ENCODE measurements around the gene REPS2. TPM values are rescaled to one million over a fixed set of nuclear protein-coding genes. Genes with fewer than 3 reads are reported as not detected.

Gene REPS2
- total RNA-seq (2022; extraction: Qiagen RNA extraction): 0.72 to 1.9 TPM (median 1.3 TPM) in 5 replicates

GRCh38 chrX:16946361-16946964 lies at the start of gene REPS2:
REPS2 (plus strand) TSS chrX:16946658; CDS start chrX:16946862, 204 bp downstream.

Other genes with a start within 250 kb of the REPS2 start
- 9.0 to 11.1 TPM (median 9.9 TPM) in 5 replicates for gene CTPS2, start 234.0 kb upstream of the REPS2 start, total RNA-seq (2022; extraction: Qiagen RNA extraction)
- 19.7 to 23.9 TPM (median 21.6 TPM) in 5 replicates for gene SYAP1, start 227.0 kb upstream of the REPS2 start, total RNA-seq (2022; extraction: Qiagen RNA extraction)
- 12.3 to 15.4 TPM (median 14.7 TPM) in 5 replicates for gene TXLNG, start 160.2 kb upstream of the REPS2 start, total RNA-seq (2022; extraction: Qiagen RNA extraction)
- gene RBBP7, start 76.3 kb upstream of the REPS2 start, total RNA-seq (2022; extraction: Qiagen RNA extraction): 162 to 187 TPM (median 166 TPM) in 5 replicates

All from A549 treated with Mapracorat at 1 μM for 4 hours (cell line).